CD4-positive, alpha-beta T cell treated with Interleukin-17A for 4 hours (primary cell): ENCODE data around the gene IRAK3.
"Not testable (repeated sequence)": the region's sequence is repeated elsewhere in the genome, so short reads cannot be mapped to it uniquely, and the experiment has no call there.

Source experiments
- DNase-seq: peaks from one replicate; pipeline ENCODE4 v3.0.0-alpha.2; 2020; ENCODE audit warnings: mixed read lengths

The IRAK3 gene

GRCh38 chr12:66268562-66268961 is 79.5 kb downstream of the IRAK3 start:
- no peak for DNase-seq

- no peak for DNase-seq
These were observed 80.1 kb downstream of the IRAK3 start for GRCh38 chr12:66269142-66269541.

- DNase-seq: peak; percentile 34
These were observed 80.9 kb downstream of the IRAK3 start for GRCh38 chr12:66269757-66270383.

- no peak for DNase-seq
These were observed 81.6 kb downstream of the IRAK3 start for GRCh38 chr12:66270613-66271012.

DNA sequence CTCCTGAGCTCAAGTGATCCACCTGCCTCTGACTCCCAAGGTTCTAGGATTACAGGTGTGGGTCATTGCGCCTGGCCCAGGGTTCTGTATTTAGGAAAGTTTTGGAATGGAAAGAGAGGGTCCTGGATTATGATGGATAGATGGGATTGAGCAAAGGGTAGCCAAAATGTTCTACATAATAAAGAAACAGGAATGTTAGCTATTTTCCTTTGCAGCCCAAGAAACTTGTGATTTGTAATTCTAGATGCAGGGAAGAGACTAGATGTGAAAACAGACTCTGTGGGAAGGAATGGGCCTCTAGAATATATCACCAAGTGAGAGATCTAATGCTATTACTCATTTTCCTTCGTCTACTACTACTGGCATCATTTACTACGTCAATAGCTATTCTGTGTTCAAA is 83.6 kb downstream of the IRAK3 start:
- DNase-seq: no peak

DNA sequence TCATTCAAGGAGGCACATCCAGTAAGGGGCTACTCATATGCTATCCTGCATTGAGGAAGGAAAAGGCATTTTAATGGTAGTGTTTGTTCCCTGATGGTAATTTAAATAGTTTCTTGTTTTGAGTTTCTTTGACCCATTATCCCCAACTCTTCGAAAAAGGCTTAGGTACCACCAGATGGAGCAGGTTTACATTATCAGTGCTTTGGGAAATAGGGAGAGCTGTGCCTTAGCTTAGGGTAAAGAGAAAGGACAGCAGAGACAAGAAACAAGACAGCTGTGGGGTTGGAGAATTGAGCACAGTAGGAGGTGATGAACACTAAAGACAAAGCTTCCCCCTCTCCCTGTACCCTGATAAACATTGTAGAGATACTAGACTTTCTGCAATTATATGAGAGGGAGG is 84.1 kb downstream of the IRAK3 start:
- no peak for DNase-seq

DNA sequence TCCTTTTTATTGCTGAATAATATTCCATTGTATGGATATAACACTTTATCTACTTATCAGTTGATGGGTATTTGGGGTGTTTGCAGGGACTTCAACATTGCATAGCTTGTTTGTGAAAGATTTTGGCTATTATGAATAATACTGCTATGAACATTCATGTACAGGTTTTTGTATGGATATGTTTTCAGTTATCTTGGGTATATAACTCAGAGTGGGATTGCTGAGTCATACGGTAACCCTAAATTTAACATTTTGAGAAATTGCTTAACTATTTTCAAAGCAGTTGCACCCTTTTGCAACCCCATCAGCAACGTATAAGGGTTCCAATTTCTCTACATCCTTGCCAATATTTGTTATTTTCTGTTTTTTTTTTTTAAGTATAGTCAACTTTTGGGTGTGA is 86.0 kb downstream of the IRAK3 start:
- no peak for DNase-seq

DNA sequence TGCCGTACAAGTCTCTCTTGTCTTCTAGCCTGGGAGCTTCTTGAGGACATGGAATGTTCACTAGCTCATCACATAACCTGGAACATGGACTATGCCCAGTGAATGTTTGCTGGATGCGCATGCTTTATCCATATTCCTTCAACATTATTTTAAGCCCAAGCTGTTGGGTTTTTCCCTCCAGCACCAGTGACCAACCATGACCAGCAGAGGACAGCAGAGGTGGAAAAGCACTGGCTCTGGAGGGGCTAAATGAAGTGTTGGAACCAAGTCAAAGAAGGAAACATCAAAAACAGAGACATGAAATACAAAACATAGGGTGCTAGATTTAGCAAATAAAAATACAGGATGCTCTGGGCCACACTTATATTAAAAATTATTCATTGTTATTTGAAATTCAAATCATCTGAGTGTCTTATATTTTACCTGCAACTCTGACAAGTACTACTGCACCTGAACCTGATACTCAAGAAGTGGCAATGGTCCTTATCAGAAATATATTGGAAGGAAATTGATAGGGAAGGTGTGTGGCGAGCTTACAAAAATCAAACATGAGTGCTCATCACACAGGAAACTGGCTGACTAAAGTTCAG is 90.2 kb downstream of the IRAK3 start:
- peak; percentile 66 for DNase-seq

DNA sequence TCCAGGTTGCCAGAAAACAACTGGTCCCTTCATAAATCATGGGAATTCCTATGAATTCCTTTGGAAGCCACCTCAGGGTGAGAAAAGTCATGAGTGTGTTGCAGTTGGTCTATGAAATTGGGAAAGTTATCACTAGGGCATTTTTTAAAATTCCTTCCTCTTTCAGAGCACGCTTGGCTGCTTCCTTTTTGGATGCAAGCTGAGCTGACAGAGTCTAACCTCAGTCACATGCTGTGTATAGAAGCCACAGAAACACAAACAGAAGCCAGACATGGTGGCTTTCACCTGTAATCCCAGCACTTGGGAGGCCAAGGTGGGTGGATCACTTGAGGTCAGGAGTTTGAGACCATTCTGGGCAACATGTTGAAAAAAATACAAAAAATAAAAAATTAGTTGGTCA is 91.5 kb downstream of the IRAK3 start:
- no peak for DNase-seq

DNA sequence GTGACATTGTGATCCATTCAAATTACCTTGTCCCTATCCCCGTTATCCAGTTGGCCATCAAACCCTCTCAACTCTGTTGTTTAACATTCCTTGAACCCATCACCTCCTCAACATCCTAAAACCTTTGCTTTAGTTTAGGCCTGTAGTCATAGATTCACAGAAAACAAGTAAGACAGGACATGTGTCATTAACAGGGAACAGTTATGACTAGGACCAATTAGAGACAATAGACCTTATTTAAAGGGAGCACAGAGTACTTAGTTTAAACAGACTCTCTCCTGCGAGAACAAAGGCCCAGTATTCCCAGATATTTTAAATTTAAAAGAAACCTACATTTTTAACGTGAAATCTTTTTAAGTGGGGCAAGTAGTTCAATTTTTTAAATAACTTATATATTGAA is 93.2 kb downstream of the IRAK3 start:
- DNase-seq: no peak

DNA sequence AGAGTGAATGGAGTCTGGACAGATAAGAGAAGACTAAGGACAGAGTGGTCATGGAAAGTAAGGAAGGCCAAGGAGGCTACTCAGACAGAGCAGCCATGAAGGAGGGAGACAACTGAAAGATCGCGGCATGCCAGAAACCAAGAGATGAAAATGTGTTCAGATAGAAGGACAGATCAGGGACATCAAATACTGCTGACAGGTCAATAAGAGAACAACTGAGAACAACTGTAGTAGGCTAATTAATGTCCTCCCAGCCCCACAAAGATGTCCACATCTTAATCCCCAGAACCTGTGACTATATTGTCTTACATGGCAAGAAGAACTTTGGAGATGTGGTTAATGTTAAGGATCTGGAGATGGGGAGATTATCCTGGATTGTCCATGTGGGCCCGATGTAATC is 98.3 kb downstream of the IRAK3 start:
- DNase-seq: no peak

- peak; percentile 70 for DNase-seq
These were observed 99.1 kb downstream of the IRAK3 start for GRCh38 chr12:66288121-66288520.

DNA sequence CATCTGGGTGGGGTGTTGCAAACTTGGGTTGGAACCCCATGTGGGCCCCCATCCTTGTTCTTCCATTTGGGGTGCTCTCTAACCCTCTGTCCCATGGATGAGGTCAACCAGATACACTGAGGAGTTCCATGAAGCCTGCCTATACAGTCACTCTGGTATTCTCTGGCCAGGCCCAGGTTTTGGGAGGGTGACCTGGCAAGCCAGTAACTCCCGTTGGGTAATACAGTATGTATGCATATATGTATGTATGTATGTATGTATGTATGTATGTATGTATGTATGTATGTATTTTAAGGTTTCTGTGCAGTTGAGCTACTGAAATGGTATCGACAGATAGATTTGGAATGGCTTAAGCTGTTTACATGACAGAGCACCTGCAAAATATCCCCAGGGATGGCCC is 100.5 kb downstream of the IRAK3 start:
- DNase-seq: no peak

DNA sequence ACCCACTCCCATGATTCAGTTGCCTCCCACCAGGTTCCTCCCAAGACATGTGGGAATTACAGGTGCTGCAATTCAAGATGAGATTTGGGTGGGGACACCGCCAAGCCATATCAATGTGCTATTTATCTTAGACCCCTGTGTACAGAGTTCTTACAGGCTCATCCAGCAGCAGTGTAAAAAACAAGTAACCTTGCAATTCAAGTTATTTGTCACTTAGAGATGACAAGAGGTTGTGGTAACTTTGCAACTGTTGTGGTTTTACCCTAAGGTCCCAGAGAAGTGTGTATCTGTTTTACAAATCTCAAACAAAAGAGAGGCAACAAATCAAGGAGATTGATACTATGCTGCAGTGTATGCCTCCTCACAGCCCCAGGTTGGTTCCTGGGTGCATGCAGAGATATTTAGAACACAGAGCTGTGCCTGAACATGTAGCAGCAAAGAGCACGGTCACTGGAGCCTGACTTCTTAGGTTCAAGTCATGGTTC is 101.7 kb downstream of the IRAK3 start:
- DNase-seq: peak; percentile 59

DNA sequence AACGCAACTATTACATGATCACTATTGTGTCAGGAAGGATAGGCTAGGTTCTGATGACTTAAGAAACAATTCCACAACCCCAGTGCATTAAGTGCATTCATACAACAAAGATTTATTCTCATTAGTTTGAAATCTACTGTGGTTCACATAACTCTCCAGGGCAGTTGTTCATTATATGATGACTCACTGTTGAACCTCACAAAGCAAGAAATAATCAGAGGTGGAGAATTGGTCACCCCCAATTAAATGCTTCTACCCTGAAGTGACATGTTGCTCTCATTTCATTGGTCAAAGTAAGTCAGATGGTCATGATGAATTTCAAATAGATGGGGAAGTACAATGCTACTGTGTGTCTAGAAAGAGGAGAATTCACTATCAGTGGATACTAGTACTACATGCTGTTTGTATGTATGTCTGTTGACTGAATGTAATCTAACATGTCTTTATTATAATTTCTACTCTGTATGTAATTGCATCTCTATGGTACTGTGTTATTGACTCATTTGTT is 107.2 kb downstream of the IRAK3 start:
- DNase-seq: no peak

DNA sequence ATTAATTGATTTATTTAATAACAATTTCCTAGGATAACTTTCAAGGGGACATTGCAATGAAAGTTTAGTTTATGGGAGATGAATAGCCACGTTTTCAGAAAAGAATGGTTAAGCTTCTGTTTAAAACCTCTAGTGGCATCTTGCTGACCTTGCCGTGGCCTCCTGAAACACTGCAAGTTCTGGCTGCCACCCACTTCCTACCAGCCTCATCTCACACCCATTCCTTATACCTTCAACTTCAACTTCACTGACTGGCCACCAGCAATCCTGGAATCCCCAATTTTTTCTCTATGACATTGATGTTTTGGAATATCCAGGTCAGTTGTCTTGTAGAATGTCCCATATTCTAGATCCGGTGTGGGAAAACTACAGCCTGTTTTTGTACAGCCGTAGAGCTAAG is 108.1 kb downstream of the IRAK3 start:
- peak; percentile 22 for DNase-seq

DNA sequence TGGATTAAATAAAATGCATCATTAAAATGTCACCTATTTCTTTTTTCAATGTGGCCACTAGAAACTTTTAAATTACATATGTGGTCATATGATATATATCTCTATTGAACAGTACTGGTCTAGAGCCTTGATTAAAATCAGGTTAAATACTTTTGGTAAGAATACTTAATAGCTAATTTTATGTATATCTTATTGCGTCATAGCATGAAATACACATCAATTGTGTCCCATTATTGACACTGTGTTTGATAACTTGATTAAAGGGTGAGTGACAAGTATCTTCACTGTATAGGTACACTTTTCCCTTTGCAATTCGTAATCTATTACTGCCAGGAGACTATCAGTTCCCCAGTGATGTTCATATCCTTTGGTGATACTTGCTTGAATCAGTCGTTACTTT is 108.9 kb downstream of the IRAK3 start:
- DNase-seq: no peak

DNA sequence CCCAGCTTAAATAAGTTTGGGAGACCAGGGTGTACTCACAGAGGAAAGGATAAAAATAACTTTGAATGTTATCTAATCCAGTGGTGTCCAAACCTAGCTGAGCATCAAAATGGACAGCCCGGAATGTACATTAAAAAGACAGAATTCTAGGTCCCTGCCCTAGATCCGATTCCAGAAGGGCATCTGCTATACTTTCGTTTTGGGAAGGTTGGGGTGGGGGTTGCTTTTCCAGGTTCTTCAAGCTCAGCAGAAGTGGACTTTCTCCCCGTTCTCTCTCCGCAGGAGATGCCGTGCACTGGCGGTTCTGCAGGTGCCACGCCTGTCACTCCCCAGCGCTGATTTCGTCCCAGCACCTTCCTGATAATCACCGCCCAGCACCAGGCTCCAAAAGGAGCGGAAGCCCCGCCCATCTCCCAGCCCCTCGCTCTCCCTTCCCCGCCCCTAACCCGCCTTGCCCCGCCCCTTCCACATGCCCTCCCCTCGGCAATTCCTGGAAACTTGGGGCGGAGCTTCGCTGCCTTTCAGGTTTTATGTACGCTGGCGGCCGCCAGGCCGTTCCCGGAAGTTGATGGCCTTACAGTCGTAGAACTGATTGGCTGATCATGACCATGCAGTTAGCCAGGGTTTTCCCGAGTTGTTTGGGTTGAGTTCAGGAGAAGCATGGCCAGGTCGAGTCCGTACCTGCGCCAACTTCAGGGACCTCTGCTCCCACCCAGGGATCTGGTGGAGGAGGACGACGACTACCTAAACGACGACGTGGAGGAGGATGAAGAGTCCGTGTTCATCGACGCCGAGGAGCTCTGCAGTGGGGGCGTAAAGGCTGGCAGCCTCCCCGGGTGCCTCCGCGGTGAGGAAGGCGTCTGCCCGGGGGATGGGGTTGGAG is 113.2 kb downstream of the IRAK3 start, which contains the start of gene HELB:
HELB (plus strand) TSS at position 550 of the 883 bp plus-strand sequence; CDS start at position 661, 111 bp downstream.
- DNase-seq: peak; percentile 100

GRCh38 chr12:66302827-66303169 is 113.8 kb downstream of the IRAK3 start:
- DNase-seq: no peak

GRCh38 chr12:66303316-66303804 is 114.3 kb downstream of the IRAK3 start:
- DNase-seq: not testable (repeated sequence)
